NCI-H2227 (cell line): ENCODE data around the gene CDH20.
A peak's percentile ranks its signal among the peaks of the same experiment; 100 is the strongest.

ENCODE experiments used
- DNase-seq: peaks from one replicate; lab custom pipeline; 2025; ENCODE audit not compliant: unreplicated experiment; lab: John Stamatoyannopoulos, UW

The CDH20 gene

GRCh38 chr18:61528961-61529360 is 195.7 kb downstream of the CDH20 start:
- DNase-seq: no peak

GRCh38 chr18:61530681-61531080 is 197.5 kb downstream of the CDH20 start:
- DNase-seq: no peak

- DNase-seq: no peak
Observed at GRCh38 chr18:61531182-61531581, 198.0 kb downstream of the CDH20 start.

- DNase-seq: no peak
Observed at GRCh38 chr18:61531891-61532290, 198.7 kb downstream of the CDH20 start.

- no peak for DNase-seq
Observed at GRCh38 chr18:61535401-61535800, 202.2 kb downstream of the CDH20 start.

- no peak for DNase-seq
Observed at GRCh38 chr18:61541673-61542072, 208.4 kb downstream of the CDH20 start.

GRCh38 chr18:61542596-61542995 is 209.4 kb downstream of the CDH20 start:
- DNase-seq: no peak

GRCh38 chr18:61543518-61543917 is 210.3 kb downstream of the CDH20 start:
- no peak for DNase-seq

- DNase-seq: no peak
Observed at GRCh38 chr18:61544178-61544577, 210.9 kb downstream of the CDH20 start.

GRCh38 chr18:61545281-61546245 is 212.3 kb downstream of the CDH20 start:
- no peak for DNase-seq

GRCh38 chr18:61546590-61546989 is 213.4 kb downstream of the CDH20 start:
- DNase-seq: no peak

GRCh38 chr18:61549416-61549815 is 216.2 kb downstream of the CDH20 start:
- no peak for DNase-seq

- no peak for DNase-seq
Observed at GRCh38 chr18:61549889-61550288, 216.7 kb downstream of the CDH20 start.

- DNase-seq: peak; percentile 70
Observed at GRCh38 chr18:61551586-61551985, 218.4 kb downstream of the CDH20 start.

GRCh38 chr18:61553045-61553659 is 219.9 kb downstream of the CDH20 start:
- no peak for DNase-seq

GRCh38 chr18:61554117-61554776 is 221.0 kb downstream of the CDH20 start:
- DNase-seq: no peak

- no peak for DNase-seq
Observed at GRCh38 chr18:61554946-61555361, 221.7 kb downstream of the CDH20 start.

- no peak for DNase-seq
Observed at GRCh38 chr18:61556316-61556715, 223.1 kb downstream of the CDH20 start.

- DNase-seq: no peak
Observed at GRCh38 chr18:61556862-61557261, 223.6 kb downstream of the CDH20 start.

- no peak for DNase-seq
Observed at GRCh38 chr18:61569176-61569892, 236.1 kb downstream of the CDH20 start.

- no peak for DNase-seq
Observed at GRCh38 chr18:61570070-61570469, 236.8 kb downstream of the CDH20 start.
